A673 (cell line): Measurements from ENCODE around the gene GALNTL6. TPM values are rescaled to one million over a fixed set of nuclear protein-coding genes. Genes with fewer than 3 reads are reported as not detected.

ENCODE experiments used
- BruUV-seq: library from RNA; stranded (reverse); fragments of 400-500 nt; replicated peaks from 2 replicates; lab custom pipeline; 2021; lab: Mats Ljungman, UMichigan
- CTCF ChIA-PET: fragments of 300-600 bp; sonication (Branson Sonifier 250); formaldehyde crosslinking; loops from one replicate; lab custom pipeline; 2022; ENCODE audit warnings: antibody characterized with exemption; lab: Charles Lee
- POLR2A ChIA-PET: fragments of 300-600 bp; sonication (Branson Sonifier 250); formaldehyde crosslinking; loops from one replicate; lab custom pipeline; 2022; ENCODE audit warnings: antibody characterized with exemption; ENCODE audit not compliant: low non-redundant PET; lab: Charles Lee
- DNase-seq: peaks from one replicate; pipeline ENCODE4 v3.0.0-alpha.2; 2015; ENCODE audit warnings: low spot score
- H3K27ac ChIP-seq: fragments of 200-600 bp; sonication (generic); 2 replicates; pipeline ENCODE4 v1.5.1; 2016; ENCODE audit warnings: mixed run types, low read depth, mild to moderate bottlenecking, mixed read lengths, antibody characterized with exemption, low read length; ENCODE audit not compliant: poor library complexity, severe bottlenecking
- H3K27me3 ChIP-seq: fragments of 200-600 bp; sonication (generic); replicated peaks from 2 replicates; pipeline ENCODE4 v1.6.1; 2017; ENCODE audit warnings: mixed run types, low read depth, mild to moderate bottlenecking, mixed read lengths, antibody characterized with exemption, low read length; ENCODE audit not compliant: insufficient read depth, poor library complexity
- H3K36me3 ChIP-seq: fragments of 200-600 bp; sonication (generic); 2 replicates; pipeline ENCODE4 v1.6.1; 2016; ENCODE audit warnings: mixed run types, mild to moderate bottlenecking, mixed read lengths, antibody characterized with exemption, low read length; ENCODE audit not compliant: insufficient read depth, poor library complexity, severe bottlenecking
- H3K4me1 ChIP-seq: fragments of 200-600 bp; sonication (generic); 2 replicates; pipeline ENCODE4 v1.6.1; 2017; ENCODE audit warnings: mixed run types, mild to moderate bottlenecking, mixed read lengths, antibody characterized with exemption, low read length; ENCODE audit not compliant: insufficient read depth, poor library complexity, severe bottlenecking
- H3K4me3 ChIP-seq: fragments of 200-600 bp; sonication (generic); 2 replicates; pipeline ENCODE4 v1.5.1; 2016; ENCODE audit warnings: low read depth, mixed run types, mild to moderate bottlenecking, mixed read lengths, low read length; ENCODE audit not compliant: poor library complexity, severe bottlenecking
- H3K9me3 ChIP-seq: fragments of 200-600 bp; sonication (generic); 2 replicates; pipeline ENCODE4 v1.6.1; 2016; ENCODE audit warnings: mixed run types, low read depth, mild to moderate bottlenecking, mixed read lengths, antibody characterized with exemption, low read length; ENCODE audit not compliant: poor library complexity, severe bottlenecking
- CTCF ChIP-seq: fragments of 300-800, 200-600 bp; sonication (generic); conservative IDR thresholded peaks from 2 replicates; pipeline ENCODE4 v1.5.1; 2017; ENCODE audit warnings: low read depth, mild to moderate bottlenecking, antibody characterized with exemption, low read length, moderate library complexity, mixed read lengths
- EZH2 ChIP-seq: fragments of 200-600 bp; sonication (generic); IDR thresholded peaks from 2 replicates; pipeline ENCODE4 v1.6.1; 2017; ENCODE audit warnings: borderline replicate concordance, low read depth, mild to moderate bottlenecking, mixed read lengths, antibody characterized with exemption, low read length; ENCODE audit not compliant: poor library complexity, severe bottlenecking
- intact Hi-C: fragments of 100-400 bp; cut with micrococcal nuclease; formaldehyde crosslinking; loops from one replicate; pipeline ENCODE4 v1.10.0; 2022; ENCODE audit not compliant: unreplicated experiment
- total RNA-seq: library from RNA; stranded (reverse); gene quantifications from 2 replicates; pipeline ENCODE4 v1.2.3, GENCODE V29; 2021

GALNTL6 gene
- total RNA-seq, 1 experiment from 2014 or later, result 0.30 TPM

- H3K4me3 ChIP-seq, result no peak overlapping the region
- TF ChIP-seq EZH2 (no peak), CTCF (no peak)
- H3K27me3 ChIP-seq, result peaks cover 6% of the 10 kb centered on the region
- no peaks in the 10 kb centered on the region for H3K4me1 ChIP-seq
- intact Hi-C loops, result no loop called here
- H3K36me3 ChIP-seq, result no peaks in the 10 kb centered on the region
- H3K9me3 ChIP-seq, result no peaks in the 10 kb centered on the region
- ChIA-PET CTCF (no interaction called here), POLR2A (no interaction called here)
- no peak overlapping the region for H3K27ac ChIP-seq
- no peak for DNase-seq
- BruUV-seq, result no TSS peak
These were observed 241.8 kb downstream of the GALNTL6 start for GRCh38 chr4:172055046-172055445.

- Histone ChIP-seq H3K4me3 (no peak overlapping the region), H3K36me3 (no peaks in the 10 kb centered on the region), H3K27me3 (peaks cover 6% of the 10 kb centered on the region), H3K4me1 (no peaks in the 10 kb centered on the region), H3K9me3 (no peaks in the 10 kb centered on the region), H3K27ac (no peak overlapping the region)
- TF ChIP-seq EZH2 (no peak), CTCF (no peak)
- BruUV-seq, result no TSS peak
- POLR2A ChIA-PET, result no interaction called here
- no peak for DNase-seq
- CTCF ChIA-PET, result no interaction called here
- intact Hi-C loops, result no loop called here
These were observed 242.3 kb downstream of the GALNTL6 start for GRCh38 chr4:172055498-172055897.

- POLR2A ChIA-PET, result no interaction called here
These were observed 248.0 kb downstream of the GALNTL6 start for GRCh38 chr4:172061204-172061603.

More at GRCh38 chr4:172061204-172061603, 248.0 kb downstream of the GALNTL6 start:
- BruUV-seq, result no TSS peak
- intact Hi-C loops, result no loop called here
- TF ChIP-seq CTCF, result no peak
- Histone ChIP-seq H3K27me3 (no peaks in the 10 kb centered on the region), H3K27ac (no peak overlapping the region), H3K4me3 (no peak overlapping the region), H3K4me1 (no peaks in the 10 kb centered on the region), H3K36me3 (no peaks in the 10 kb centered on the region), H3K9me3 (no peaks in the 10 kb centered on the region)
- CTCF ChIA-PET, result no interaction called here
- no peak for DNase-seq
